Stimulated activated CD4-positive, alpha-beta T cell treated with anti-CD3 and anti-CD28 coated beads, Interleukin-4, amount 100 ng/mL, for 1 hour (primary cell): ENCODE results near the gene OR10A3.

ENCODE experiments used
- DNase-seq: peaks from one replicate; pipeline ENCODE4 v3.0.0-alpha.2; 2020

The OR10A3 gene

DNA sequence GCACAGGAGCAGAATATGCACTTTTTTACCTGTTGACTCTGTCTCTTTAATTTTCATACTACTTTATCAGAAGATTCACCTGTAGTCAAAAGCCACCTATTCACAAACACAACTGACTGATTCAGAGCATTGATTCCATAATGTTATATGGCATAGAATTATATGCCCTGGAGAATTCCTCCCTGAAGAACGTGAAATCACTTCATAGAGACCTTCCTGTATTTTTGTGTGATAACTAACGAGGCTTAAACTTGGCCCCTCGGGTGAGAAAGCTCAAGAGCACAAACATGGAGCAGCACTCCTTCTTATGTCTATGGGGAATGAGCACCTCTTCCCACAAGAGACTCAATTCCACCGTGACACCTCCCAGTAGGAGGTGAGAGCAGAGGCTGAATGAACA is 10.3 kb downstream of the OR10A3 start, which contains the start of gene OR10A6:
Gene OR10A6, minus strand, starts transcription at position 101 of the 400 bp plus-strand sequence. CDS start 2,606 bp downstream, outside the sequence.
- DNase-seq = no peak

DNA sequence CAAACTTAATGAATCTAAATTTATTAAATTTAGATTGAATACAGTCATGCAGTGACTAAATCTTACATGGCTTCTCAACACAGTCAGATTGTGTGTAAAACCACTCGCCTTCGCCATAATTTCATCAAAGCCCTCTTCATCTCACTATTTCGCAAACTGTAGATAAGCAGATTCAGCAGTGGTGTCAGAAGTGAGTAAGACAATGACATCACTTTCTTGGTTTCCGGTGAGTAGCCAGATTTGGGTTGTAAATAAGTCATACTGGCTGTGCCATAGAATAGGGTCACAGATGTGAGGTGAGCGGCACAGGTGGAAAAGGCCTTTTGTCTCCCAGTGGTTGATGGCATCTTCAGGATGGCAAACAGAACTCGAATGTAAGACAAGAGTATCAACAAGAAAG is 13.9 kb downstream of the OR10A3 start:
- no peak for DNase-seq

DNA sequence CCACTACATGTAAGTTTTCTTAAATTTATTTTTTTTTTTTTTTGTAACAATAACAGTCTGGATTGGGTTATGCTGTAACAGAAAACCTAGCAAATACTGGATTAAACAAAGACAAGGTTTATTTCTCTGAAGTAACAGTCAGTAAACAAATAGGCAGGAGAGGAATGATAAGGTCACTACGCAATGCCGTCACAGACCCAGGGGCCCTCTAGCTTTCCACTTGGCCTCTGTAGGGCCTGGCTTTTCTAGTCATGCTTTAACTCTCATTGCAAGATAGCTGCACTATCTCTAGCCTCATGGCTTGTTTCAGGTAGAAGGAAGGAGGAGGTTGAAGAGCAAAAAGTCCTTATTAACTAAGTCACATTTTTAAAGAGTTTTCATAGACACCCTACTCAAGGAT is 17.0 kb downstream of the OR10A3 start:
- DNase-seq = no peak

DNA sequence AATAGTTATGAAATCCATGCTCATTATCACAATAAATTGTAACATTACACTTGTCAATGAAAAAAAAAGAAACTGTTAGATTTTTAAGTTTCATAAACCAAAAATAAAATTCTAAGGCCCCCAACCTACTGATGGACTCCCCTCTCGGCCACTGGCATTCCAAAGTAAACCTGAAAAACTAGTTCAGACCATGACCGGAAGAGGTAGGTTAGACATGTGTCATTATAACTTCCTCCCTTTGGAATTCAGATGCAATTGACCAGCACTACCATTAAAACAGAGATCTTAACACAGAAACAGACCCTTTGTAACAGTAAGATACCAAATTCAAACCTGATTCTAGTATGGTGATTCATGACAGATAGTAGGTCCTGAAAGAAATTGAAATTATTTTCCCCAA is 23.4 kb downstream of the OR10A3 start:
- DNase-seq = no peak

DNA sequence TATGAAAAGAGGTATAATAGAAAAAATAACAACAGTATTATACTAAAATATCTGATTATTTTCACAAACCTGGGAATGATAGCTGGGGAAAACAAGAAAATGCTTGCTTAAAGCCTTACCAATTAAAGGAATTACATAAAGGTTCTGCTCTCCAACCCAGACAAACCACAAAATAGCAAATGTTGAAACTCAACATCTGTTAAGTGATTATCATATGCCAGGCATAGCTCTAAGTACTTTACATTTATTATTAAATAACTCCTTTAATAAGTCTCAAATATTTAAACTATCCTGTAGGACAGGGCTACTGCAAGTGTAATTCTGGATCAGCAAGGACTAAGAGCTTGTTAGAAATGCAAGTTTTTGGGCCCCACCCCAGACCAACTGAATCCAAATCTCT is 30.5 kb downstream of the OR10A3 start:
- DNase-seq = no peak

DNA sequence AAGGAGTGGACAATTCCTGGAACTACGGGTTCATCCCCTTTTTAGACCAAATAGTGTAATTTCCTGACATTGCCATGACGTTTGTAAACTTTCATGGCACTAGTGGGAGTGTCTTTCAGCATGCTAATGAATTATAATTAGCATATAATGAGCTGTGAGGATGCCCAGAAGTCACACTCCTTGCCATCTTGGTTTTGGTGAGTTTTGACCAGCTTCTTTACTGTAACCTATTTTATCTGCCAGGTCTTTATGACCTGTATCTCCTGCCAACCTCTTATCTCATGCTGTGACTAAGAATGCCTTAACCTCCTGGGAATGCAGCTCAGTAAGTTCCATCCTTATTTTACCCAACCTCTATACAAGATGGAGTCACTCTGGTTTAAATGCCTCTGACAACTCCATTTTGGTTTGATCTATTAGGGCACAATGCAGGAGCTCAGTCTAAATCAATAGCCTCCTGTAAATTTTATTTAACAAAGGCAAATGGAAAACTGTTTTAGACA is 31.2 kb downstream of the OR10A3 start:
- DNase-seq = no peak

DNA sequence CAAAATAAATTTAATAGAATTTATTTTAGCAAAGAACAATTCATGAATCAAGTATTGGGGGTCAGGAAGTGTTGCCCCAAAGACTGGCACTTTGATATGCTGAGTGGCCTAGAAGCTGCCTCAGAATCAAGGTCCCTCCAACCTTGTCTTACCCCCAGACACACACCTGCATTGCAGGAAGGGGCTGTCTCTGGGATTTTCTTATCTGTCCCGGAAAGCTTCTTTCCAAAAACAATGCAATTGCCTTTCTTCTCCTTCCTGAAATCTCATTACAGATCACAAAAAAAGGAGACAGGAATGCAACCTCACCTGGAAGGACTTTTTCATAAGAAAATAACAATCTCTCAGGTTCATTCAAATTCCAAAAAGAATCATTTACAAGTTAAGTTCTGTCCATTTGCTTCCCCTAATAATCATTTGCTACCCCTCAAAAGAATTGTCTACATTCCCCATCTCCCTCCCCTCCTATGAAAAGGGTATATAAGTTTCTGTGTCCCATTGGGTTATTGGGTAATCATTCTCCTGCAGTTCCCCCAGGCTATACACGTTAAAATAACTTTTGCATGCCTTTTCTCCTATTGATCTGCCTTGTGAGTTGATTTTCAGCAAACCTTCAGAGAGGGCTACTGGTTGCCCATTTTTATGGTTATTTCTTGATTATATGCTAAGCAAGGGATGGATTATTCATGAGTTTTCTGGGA is 31.8 kb downstream of the OR10A3 start:
- DNase-seq = no peak

DNA sequence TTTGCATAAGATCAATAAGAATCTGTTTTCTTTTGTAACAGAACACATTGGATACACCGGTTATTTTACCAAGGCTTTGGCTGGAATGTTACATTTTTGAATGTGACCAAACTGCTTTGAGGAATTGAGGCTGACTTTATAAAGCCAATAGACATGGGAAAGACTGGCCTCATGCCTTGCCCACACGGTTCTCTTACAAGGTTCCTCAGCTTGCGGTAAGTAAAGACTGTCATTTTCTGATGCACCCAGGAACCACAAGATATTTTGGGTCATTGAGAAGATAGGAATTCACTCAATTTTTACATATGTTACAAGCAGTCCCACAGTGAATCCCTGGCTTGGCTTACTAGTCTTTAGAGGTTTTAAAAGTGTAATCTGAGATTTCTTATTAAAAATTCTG is 34.4 kb downstream of the OR10A3 start:
- no peak for DNase-seq

DNA sequence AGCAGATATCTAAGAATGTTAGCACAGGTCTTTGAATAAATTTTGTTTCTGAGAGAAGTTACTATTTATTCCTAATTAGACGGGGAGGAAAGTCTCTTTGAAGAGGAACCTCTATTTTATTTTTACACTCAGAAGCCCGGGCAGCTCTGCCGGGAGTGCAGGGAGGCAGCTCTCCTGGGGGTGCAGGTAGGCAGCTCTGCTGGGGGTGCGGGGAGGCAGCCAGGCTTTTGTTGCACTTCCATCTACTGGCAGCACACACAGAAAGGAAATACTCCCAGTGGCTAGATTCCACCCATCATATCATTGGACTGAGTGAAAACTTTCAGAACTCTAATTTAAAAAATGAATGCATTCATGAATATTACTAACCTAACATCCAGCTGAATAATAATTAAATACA is 35.0 kb downstream of the OR10A3 start:
- DNase-seq = no peak

DNA sequence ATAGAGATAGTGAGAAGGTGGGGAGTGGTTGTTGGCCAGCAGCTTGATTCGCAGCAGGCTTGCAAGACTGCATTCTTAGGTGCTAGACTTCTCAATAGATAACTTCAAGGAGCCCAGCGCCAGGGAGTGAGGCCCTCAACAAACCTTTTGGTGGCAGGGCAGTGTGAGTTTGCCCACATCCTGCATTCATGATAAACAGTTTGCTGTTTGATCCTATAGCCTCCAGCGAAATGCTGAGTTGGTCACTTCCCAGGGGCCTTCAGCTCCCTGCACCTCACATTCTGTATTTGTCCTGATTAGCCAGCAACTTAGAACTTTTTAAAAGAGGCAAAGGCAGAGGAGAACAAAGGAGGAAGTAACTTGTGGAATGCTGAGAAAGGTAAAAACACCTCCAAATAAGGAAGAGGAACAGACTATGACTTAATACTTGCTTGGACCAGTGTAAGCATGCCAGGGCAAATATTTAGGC is 35.5 kb downstream of the OR10A3 start:
- no peak for DNase-seq

DNA sequence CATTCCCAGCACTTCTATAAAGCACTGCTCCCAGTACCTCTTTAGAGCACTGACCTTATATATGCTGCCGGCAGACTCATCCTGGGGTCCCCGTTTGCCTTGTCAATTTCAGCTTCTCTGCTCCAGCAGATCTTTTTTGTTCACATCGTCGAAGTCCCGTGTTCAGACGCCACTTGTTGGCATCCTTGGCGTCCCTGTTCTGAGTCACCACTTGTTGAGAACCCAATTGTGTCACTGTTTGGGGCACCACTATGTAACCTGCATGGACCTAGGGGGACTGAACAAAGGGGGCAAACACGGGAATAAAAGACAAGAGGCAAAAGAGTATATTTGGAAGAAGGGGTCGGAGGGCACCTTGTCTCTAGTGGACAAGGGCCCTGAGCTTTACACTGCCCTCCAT is 36.0 kb downstream of the OR10A3 start:
- no peak for DNase-seq

DNA sequence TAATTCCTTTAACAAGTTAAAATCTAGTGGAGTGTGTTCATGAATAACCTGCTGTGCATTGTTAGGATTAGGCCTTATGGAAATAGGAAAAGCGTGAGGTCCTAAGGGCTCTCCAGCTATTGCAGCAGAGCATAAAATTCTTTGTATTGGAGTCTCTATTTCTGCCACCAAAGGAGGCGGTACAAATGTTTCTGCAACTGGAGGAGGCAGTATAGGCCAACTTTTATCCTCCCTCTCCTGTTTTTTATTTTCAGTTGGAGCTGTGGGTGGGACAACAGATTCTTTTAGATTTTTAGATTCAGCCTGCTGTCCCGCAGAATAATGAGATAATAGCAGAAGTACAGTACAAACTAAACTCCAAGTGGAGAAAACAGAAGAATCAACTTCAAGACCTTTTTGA is 36.6 kb downstream of the OR10A3 start:
- DNase-seq = no peak

DNA sequence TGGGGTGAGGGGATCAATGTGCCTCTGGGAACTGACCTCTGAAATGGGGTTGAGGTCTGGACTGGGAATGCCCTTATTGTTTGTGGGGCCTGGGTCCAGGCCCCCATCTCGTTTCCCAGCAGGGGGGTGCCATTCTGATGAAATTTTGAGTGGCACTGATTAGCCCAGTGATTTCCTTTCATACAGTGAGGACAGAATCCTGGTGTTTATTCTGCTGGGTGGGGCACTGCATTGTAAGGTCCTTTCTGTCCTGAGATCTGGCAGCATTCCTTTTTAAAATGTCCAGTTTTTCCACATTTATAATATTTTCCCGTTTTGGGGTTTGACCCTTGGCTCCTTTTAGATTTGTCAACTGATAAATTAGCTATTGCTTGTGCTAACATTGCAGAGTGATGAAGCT is 37.6 kb downstream of the OR10A3 start:
- DNase-seq = no peak

DNA sequence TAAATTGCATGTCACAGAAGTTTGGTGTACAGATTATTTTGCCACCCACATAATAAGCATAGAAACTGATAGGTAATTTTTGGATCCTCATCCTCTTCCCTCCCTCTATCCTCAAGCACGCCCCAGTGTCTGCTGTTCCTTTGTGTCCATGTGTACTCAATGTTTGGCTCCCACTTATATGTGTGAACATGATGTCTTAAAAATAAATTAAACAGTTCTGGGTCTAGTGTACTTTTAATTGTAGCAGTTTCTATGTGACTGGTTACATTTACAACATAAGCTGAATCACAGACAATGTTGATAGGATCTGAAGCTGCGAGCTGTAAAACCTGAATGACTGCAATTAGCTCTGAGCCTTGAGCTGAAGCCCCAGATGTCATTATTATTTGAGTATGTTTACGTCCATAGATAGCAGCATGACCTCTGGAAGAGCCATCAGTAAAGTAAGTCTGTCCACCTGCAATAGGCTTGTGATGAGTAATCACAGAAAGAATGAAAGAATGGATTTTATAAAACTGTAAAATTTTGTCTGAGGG is 40.1 kb downstream of the OR10A3 start:
- no peak for DNase-seq

DNA sequence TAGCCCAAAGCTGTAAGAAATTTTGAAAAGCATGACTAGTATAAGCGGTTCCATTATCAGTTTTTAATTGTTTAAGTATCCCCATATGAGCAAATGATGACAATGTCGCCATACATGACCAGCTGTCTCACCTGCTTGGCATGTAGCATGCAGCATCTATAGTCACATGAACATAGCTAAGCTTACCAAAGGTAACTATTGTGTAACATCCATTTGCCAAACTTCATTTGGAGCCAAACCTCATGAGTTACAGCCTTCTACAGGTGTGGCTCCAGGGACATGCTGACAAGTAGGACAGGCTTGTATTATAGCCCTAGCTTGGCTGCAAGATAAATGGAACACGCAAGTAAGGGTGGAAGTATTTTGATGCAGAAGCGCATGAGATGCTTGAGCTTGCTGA is 40.8 kb downstream of the OR10A3 start:
- DNase-seq = no peak

DNA sequence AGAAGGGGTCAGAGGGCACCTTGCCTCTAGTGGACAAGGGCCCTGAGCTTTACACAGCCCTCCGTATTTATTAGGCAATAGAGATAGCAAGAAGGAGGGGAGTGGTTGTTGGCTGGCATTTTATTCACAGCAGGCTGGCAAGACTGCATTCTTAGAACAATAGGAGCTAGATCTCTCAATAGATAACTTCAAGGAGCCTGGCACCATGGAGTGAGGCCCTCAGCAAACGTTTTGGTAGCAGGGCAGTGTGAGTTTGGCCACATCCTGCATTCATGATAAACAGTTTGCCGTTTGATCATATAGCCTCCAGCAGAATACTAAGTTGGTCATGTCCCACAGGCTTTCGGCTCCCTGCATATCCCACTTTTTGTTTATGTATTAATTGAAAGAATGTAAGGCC is 42.1 kb downstream of the OR10A3 start:
- DNase-seq = no peak

DNA sequence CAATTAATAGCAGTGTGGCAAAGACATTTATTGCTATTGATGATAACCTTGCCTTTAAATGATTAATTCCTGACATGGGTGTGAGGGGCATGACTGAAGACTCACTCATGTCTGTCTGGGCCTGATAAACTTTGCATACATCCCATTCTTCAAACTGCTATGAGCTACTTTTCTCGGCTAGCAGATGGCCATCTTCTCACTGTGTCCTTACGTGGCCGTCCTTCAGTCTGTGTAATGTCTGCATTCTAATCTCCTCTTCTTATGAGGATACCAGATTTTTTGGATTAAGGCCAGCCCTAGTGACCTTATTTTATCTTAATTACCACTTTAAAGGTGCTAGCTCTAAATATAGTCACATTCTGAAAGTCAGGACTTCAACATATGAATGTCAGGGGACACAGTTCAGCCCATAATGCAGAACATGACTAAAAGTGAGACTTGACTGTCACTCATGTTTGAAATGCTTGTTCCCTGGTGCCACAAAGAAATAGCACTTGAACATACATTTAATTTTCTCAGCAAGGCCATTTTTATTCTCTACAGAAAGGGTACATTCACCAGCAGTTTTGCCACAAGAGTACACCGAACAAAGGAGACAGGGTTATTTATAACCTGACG is 42.7 kb downstream of the OR10A3 start:
- DNase-seq = no peak

DNA sequence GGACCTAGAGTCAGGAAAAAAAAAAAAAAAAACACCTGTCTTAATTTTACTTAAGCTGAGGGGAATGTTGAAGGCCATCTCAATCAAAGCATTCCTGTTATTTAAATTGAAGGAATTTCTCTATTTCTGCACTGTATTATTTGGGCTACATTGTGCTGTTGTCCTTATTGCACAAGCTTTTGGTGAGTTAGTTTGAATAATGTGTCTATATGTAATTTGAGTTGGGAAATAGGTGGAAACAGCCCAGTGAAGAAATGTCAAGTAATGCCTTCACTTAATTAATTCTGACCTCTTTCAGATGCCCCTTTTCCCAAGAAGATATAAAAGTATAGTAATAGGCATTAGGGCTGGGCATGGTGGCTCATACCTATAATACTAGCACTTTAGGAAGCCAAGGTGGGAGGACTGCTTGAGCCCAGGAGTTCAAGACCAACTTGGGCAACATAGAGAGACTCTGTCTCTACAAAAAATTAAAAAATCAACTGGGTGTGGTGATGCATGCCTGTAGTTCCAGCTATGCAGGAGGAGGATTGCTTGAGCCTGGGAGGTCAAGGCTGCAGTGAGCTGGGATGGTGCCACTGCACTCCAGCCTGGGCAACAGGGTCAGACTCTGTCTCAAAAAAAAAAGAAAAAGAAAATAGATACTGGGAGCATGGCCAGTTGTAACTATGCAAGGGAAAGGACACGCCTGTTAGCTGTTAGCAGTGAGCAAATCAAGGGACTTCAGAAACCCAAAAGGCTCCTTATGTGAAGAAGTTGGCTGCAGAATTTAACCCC is 45.3 kb downstream of the OR10A3 start:
- no peak for DNase-seq

DNA sequence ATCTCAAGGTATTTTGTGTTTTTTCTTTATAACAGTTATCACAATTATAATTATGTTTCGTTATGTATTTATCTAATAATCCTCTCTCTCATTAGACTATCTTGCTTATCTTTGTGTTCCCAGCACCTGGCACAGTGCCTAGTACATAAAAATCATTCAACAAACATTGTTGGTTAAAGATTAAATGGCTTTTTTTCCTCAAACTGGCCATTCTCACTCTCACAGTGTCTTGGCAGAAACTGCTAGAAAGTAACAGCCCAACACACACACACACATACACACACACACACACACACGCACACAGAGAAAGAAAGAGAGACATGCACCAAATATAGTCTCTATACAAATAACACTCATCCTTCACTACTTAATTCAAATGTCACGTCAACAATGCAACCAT is 47.3 kb downstream of the OR10A3 start:
- DNase-seq = no peak

DNA sequence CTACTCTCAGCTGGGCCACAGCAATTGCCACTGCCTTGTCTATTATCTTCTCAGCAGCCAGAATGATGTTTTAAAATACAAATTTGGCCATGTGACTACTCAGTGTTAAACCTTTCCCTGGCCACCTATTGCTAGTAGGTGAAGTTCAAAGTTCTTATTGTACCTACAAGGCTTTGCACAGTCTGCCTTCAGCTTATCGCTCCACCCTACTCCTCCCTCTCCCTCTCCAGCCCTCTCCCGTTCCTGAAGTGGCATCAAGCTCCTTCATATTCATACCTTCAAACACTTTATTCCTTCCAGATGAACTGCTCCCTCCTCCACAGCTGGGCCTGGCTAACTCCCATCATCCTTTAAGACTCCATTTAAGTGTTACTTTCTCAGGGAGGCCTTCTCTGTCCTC is 47.7 kb downstream of the OR10A3 start:
- DNase-seq = no peak

DNA sequence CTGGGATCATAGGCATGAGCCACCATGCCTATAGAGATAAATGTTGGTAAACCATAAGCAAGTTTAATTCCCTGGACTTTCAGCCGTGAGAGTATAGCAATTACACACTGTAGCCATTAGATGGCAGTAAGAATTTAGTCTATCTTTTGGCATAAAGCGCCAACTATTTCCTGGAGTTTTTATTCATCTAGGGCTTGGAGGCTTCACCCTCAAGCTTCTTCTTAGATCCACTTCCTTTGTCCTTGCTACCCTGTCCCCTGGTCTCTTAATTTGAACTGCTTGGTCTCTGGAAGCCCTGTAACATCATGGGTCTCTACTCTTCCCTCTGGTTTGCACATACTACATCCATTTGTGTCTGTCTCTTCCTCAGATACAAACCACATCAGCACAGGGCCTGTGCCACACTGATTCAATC is 48.7 kb downstream of the OR10A3 start:
- DNase-seq = no peak

DNA sequence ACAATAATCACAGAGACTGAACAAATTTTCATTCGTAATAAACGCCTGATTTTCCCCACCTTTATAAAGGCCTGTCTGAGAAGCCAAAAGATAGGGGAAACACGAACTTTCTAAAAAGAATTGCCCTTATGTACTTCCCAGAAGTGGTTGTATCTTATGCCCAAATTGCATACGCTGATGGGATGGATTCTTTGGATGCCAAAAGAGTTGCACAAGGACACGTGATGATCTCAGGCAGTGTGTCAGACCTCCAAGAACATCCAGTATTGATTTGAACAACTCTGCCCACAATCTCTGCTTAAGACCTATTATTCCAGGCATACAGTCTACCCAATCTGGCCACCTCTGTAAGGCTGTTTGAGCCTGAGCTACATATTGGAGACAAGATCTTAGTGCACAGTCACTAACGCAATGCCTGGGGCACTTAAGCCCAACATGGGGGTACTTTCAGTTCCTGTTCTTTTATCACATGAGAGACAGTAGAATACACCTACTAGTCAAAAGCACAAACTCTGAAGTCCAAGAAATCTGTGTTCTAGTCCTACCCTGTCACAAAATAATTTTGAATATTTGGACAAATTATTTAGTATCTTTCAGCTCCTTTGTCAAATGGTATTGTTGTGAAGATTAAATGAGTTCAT is 49.3 kb downstream of the OR10A3 start:
- DNase-seq = no peak
